ENCODE results near the gene F13B. TPM values are rescaled to one million over a fixed set of nuclear protein-coding genes. Genes with fewer than 3 reads are reported as not detected.
"Not testable (repeated sequence)": the region's sequence is repeated elsewhere in the genome, so short reads cannot be mapped to it uniquely, and the experiment has no call there.

F13B gene
- total RNA-seq, 1 donor from 2014 or later, result not detected

- DNase-seq, result no peak
Observed at GRCh38 chr1:197042676-197043341, 24.3 kb downstream of the F13B start.

GRCh38 chr1:197041486-197042353, 25.3 kb downstream of the F13B start:
- no peak for DNase-seq

- DNase-seq, result no peak
Observed at GRCh38 chr1:197036861-197037260, 30.2 kb downstream of the F13B start.

GRCh38 chr1:197034631-197035339, 32.3 kb downstream of the F13B start:
- not testable (repeated sequence) for DNase-seq

GRCh38 chr1:197029749-197030148, 37.3 kb downstream of the F13B start:
- no peak for DNase-seq

- DNase-seq, result no peak
Observed at GRCh38 chr1:197027359-197027758, 39.7 kb downstream of the F13B start.

- DNase-seq, result no peak
Observed at GRCh38 chr1:197024460-197024859, 42.6 kb downstream of the F13B start.

- no peak for DNase-seq
Observed at GRCh38 chr1:197021716-197022115, 45.3 kb downstream of the F13B start.

- DNase-seq, result no peak
Observed at GRCh38 chr1:197017558-197018146, 49.4 kb downstream of the F13B start.

GRCh38 chr1:197016751-197017150, 50.3 kb downstream of the F13B start:
- DNase-seq, result no peak

GRCh38 chr1:197013234-197013633, 53.8 kb downstream of the F13B start:
- DNase-seq, result no peak

- DNase-seq, result no peak
Observed at GRCh38 chr1:197011614-197012013, 55.4 kb downstream of the F13B start.

- no peak for DNase-seq
Observed at GRCh38 chr1:197008861-197009260, 58.2 kb downstream of the F13B start.

- DNase-seq, result no peak
Observed at GRCh38 chr1:197003132-197003531, 63.9 kb downstream of the F13B start.

GRCh38 chr1:197001828-197002227, 65.2 kb downstream of the F13B start:
- no peak for DNase-seq

GRCh38 chr1:196997423-196997822, 69.6 kb downstream of the F13B start:
- DNase-seq, result no peak

GRCh38 chr1:196993916-196994315, 73.1 kb downstream of the F13B start:
- no peak for DNase-seq

GRCh38 chr1:196991919-196992651, 75.0 kb downstream of the F13B start:
- DNase-seq, result not testable (repeated sequence)

Measured in occipital lobe (tissue), 2 donors.